SU-DHL-6 (cell line): ENCODE results near the gene PILRA.
"Not testable (repeated sequence)": the region's sequence is repeated elsewhere in the genome, so short reads cannot be mapped to it uniquely, and the experiment has no call there.

Experiments
- CTCF ChIP-seq: fragments of 200-600 bp; sonication (generic); IDR thresholded peaks from one replicate; pipeline ENCODE4 v1.5.1; 2017; ENCODE audit warnings: antibody characterized with exemption, mild to moderate bottlenecking, low read length, moderate library complexity; ENCODE audit not compliant: insufficient read depth, poor library complexity, severe bottlenecking
- EZH2phosphoT487 ChIP-seq: fragments of 200-600 bp; sonication (generic), shearing (Covaris generic); conservative IDR thresholded peaks from 2 replicates; pipeline ENCODE4 v1.6.1; 2018; ENCODE audit warnings: mild to moderate bottlenecking, antibody characterized with exemption, low read length, moderate library complexity, mixed read lengths

GRCh38 chr7:100345288-100345672 is 28.0 kb upstream of the PILRA start:
- peak; percentile 18 for TF ChIP-seq CTCF
- TF ChIP-seq EZH2phosphoT487, result not testable (repeated sequence)
